SIG-M5 treated with dmso at 0.1 percent for 504 hours (cell line): ENCODE data around the gene PSMG2.
"Not testable (repeated sequence)": the region's sequence is repeated elsewhere in the genome, so short reads cannot be mapped to it uniquely, and the experiment has no call there.

Experiments
- DNase-seq: peaks from one replicate; lab custom pipeline; 2025; ENCODE audit not compliant: unreplicated experiment; lab: John Stamatoyannopoulos, UW

The PSMG2 gene

GRCh38 chr18:12721495-12722275, 18.8 kb downstream of the PSMG2 start:
- DNase-seq, result no peak

- DNase-seq, result no peak
Measured at GRCh38 chr18:12722731-12723130, 19.9 kb downstream of the PSMG2 start.

GRCh38 chr18:12726331-12726730, 23.5 kb downstream of the PSMG2 start:
- no peak for DNase-seq

GRCh38 chr18:12726774-12727550, 24.1 kb downstream of the PSMG2 start:
- peak; percentile 77 for DNase-seq

GRCh38 chr18:12737243-12737902, 34.5 kb downstream of the PSMG2 start:
- DNase-seq, result no peak

- DNase-seq, result no peak
Measured at GRCh38 chr18:12741351-12741750, 38.5 kb downstream of the PSMG2 start.

GRCh38 chr18:12742453-12742852, 39.6 kb downstream of the PSMG2 start:
- DNase-seq, result no peak

- DNase-seq, result peak; percentile 61
Measured at GRCh38 chr18:12744103-12744502, 41.3 kb downstream of the PSMG2 start.

GRCh38 chr18:12745095-12745795, 42.4 kb downstream of the PSMG2 start:
- no peak for DNase-seq

- DNase-seq, result no peak
Measured at GRCh38 chr18:12747530-12748315, 44.9 kb downstream of the PSMG2 start.

GRCh38 chr18:12748671-12749070, 45.8 kb downstream of the PSMG2 start:
- no peak for DNase-seq

- DNase-seq, result no peak
Measured at GRCh38 chr18:12749121-12749520, 46.3 kb downstream of the PSMG2 start.

- DNase-seq, result no peak
Measured at GRCh38 chr18:12750076-12750714, 47.4 kb downstream of the PSMG2 start.

GRCh38 chr18:12750715-12751502, 48.1 kb downstream of the PSMG2 start:
- no peak for DNase-seq

- DNase-seq, result no peak
Measured at GRCh38 chr18:12751503-12751884, 48.7 kb downstream of the PSMG2 start.

GRCh38 chr18:12751891-12752290, 49.0 kb downstream of the PSMG2 start:
- DNase-seq, result no peak

GRCh38 chr18:12754511-12754910, 51.7 kb downstream of the PSMG2 start:
- no peak for DNase-seq

- DNase-seq, result not testable (repeated sequence)
Measured at GRCh38 chr18:12755606-12756005, 52.8 kb downstream of the PSMG2 start.

- DNase-seq, result not testable (repeated sequence)
Measured at GRCh38 chr18:12756619-12757239, 53.9 kb downstream of the PSMG2 start.
